Measurements from ENCODE around the gene POLR2L. TPM values are rescaled to one million over a fixed set of nuclear protein-coding genes. Genes with fewer than 3 reads are reported as not detected.
A peak's percentile ranks its signal among the peaks of the same experiment; 100 is the strongest.

Gene POLR2L
- total RNA-seq, 1 donor from 2014 or later: 81.5 TPM

GRCh38 chr11:855796-856195 is 13.5 kb upstream of the POLR2L start:
- no peak for DNase-seq (ENCODE audit: low spot score)
- no peak for ATAC-seq

DNA sequence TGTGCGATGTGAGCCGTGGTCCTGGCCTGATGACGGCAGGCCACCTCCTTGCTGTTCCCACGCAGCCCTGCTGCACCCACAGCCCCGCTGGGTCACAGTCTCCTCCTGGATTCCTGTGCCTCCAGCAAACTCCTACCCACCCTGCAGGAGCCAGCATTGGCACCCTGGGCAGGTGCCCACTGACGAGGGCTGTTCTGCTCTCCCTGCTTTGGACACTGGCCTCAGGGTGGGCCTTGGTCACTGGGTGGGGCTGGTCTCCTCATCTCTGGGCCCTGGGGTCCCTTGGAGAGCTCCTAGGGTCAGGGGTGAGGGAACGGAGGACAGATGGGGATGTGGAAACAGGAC is 13.0 kb upstream of the POLR2L start:
- no peak for DNase-seq (ENCODE audit: low spot score)
- no peak for ATAC-seq

- ATAC-seq (no peak), DNase-seq (ENCODE audit: low spot score) (no peak)
Measured at GRCh38 chr11:854601-855329, 12.4 kb upstream of the POLR2L start.

DNA sequence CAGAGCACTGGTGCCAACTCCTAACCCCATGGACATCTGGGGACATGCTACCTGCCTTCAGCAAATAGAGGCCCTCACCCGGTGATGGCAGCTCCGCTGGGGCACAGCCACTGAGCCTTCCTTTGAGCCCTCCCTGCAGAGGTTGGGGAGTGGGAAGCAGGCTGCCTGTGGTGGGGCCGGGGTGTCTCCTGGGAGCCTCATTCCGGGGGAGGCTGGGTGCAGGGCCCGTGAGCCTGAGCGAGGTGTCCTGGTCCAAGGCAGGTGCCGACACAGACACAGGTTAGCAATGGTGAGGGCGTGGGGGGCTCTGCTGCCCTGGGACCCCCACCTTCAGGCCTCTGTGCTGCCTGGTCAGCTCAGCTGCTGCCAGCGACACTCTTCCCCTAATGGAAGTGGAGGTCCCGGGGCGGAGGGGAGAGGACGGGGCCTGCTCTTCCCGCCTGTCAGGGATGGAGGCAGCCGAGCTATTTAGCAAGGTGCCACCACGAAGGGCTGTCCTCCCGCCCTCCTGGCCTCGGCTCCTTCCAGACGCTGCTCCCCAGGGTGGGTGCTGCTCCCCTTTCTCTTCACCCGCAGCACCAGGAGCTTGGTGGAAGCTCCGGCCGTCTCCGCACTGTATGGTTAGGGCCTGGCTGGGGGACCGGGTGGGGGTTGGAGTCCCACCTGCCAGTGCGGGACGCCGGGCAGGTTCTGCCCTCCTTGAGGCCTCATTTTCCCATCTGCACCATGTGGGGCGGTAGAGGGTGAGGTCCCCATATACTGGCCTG is 11.5 kb upstream of the POLR2L start:
- no peak for DNase-seq (ENCODE audit: low spot score)
- no peak for ATAC-seq

DNA sequence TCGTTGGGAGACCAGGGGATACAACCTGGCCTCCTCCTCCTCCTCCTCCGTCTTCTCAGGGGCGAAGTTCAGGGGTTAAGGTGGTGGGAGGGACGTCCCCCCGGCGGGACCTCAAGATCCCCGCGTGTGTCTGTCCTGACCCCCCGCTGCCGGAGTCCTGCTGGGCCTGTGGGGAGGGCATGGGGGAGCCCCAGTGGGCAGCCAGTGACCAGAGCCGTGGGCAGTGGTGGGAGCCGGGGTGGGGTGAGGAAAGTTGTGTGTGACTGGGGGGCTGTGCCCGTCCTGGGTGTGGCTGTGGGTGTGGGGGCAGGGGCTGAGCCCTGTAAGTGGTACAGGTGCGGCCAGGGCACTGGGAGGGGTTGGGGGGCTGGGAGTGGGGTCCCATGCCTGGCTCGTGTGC is 10.4 kb upstream of the POLR2L start:
- ATAC-seq (no peak), DNase-seq (ENCODE audit: low spot score) (no peak)

DNA sequence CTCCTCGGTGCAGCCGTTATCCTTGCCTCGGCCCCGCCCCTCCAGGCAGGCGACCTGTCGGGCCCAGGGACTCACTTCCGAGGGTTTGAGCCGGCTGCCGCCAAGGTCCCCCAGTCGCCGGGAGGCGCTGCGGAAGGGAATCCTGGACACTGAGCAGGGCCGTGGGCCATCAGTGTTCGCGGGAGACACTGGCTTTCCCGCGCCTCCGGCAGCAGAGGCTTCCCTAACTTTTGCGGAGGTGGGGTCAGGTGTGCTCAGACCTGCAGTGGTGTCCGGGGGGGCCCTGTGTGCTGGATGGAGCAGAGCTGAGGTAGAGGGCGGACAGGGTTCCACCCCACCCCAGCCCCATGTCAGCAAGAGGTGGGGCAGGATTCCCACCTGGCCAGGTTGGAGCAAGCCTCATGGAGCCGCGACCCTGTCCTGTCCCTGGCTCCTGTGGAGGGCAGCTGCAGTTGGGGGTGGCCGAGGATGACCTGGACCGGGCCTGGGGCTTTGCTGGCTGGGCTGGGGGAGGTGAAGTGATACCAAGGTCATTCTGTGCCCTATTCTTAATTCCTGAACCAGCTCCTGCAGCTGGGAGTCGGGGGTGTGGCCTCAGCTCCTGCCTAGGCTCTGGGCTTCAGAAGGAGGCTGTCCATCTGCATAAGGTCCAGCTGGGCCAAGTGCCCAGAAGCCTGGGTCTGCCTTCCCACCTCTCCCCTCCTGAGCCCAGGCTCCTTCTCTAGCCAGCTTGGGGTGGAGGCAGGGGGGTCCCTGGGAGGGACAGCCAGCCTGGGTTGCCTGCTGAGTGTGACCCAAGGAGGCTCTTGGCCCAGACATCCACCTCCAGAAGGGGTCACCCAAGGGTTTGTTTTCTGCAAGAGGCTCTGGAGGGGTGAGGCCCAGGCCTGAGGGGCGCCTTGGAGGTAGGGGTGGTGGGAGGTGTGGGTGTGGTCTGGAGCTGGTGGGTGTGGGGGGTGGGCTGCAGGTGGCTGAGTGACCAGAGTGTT is 8.7 kb upstream of the POLR2L start:
- DNase-seq (ENCODE audit: low spot score) (no peak), ATAC-seq (no peak)

DNA sequence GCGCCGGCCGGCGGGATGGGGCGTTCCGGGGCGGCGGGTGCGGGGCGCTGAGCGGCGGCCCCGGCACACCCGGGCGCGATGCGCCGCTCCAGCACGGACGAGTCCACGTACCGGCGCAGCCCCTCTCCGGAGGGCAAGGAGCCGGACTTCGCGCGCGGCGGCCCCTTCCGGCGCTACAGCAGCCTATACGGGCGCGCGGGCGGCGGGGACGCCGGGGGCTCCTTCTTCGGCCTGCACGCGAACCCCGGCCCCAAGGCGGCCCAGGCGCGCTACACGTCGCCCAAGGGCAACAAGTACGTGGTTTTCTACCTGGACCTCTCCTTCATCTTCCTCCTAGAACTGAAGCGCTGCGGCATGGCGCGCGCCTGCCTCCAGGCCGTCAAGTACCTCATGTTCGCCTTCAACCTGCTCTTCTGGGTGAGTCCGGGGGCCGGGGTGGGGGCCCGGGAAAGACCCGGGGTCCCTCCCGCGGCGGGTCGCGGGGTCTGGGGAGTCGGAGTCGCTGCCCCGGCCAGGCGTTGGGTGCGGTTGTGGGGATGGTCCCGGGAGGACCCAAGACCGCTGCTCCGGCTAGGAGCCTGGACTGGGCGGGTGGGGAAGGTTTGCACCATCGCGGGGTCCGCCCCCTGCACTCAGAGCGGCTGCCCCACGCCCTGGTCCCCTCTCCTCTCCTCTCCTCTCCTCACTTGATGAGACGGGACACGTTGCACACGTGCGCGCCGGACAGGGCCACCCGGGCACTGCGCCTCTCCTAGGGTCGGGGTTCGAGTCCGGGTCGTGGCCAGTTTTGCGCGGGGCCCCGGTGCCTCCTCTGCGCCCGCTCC is 7.8 kb upstream of the POLR2L start:
- no peak for DNase-seq (ENCODE audit: low spot score)
- no peak for ATAC-seq

- DNase-seq (ENCODE audit: low spot score) (no peak), ATAC-seq (no peak)
Measured at GRCh38 chr11:849104-849824, 6.9 kb upstream of the POLR2L start.

- DNase-seq (ENCODE audit: low spot score): no peak
Measured at GRCh38 chr11:848380-848931, 6.1 kb upstream of the POLR2L start.

DNA sequence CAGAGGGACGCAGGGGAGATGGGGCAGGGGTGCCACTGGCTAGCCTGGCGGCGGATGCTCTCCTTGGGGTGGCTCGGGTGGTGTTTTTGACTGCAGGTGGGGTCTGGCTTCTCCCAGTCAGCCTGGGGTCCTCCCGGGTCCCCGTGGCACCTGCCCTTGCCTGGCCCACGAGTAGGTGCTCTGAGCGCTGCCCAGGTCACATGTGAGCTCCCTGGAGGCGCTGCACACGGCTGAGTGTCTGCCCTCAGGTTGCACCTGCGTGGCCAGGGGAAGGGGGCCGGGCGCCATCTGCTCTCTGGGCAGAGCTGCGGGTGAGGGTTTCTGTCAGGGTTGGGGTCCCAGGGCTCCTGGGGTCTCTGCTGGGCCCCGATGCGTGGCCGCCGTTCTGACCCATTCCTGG is 5.5 kb upstream of the POLR2L start:
- DNase-seq (ENCODE audit: low spot score) (no peak), ATAC-seq (no peak)

More at GRCh38 chr11:848380-848931, 6.1 kb upstream of the POLR2L start:
- peak; percentile 48 for ATAC-seq

DNA sequence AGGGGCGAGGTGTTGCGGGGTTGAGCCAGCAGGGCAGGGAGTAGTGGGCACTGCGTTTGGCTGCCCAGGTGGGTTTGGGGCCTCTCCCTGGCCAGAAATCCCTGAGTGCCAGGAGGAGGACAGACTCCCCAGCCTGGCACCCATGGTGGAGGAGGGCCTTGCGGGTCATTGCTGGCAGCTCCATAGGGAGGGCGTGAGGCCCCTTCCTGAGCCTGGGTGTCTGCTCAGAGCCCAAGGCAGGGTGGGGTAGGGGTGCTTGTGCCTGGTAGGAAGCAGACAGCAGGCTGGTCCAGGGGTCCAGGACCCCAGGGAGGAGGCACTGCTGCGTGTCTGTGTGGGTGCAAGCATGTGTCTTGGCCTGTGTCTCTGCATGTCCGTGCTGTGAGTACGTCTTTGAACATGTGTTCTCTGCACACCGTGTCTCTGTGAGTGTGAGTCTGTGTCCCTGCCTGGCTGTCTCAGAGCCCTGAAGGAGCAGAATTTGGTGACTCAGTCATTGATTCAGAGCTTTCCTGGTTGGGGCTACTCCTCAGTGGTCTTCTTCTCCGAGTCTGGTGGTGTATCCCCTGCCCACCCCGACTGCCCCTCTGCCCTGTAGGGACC is 4.3 kb upstream of the POLR2L start:
- no peak for DNase-seq (ENCODE audit: low spot score)
- no peak for ATAC-seq

DNA sequence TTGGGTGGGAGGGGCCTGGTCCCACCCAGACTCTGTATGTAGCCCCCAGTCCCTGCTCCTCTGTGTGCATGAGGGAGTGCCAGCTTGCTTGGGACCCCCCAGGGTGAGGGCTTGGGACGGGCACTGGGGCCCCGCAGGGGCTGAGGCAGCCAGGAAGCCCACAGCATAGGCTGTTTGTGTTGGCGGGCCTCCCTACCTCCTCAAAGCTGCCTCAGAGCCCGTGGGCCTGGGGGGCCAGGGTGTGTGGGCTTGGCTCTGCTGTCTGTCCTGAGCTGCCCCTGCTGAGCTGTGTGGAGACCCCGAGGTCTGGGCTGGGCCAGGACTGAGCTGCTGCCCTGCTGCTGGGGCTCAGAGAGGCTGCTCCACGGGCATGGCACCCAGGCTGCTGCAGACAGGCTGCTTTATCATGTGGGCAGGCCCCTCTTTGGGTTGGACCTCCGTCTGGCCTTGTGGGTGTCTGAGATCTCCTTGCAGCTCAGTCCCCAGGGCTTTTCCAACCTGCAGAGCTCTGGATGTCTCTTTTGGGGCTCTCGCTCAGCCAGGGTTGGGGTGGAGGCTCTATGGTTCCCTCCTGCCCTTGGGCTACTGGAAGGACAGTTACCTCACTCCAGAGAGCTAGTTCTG is 3.7 kb upstream of the POLR2L start:
- ATAC-seq (no peak), DNase-seq (ENCODE audit: low spot score) (no peak)

- ATAC-seq: peak; percentile 29
Measured at GRCh38 chr11:844693-845644, 2.6 kb upstream of the POLR2L start.

GRCh38 chr11:843818-844692 is 1.7 kb upstream of the POLR2L start:
- DNase-seq (ENCODE audit: low spot score) (peak; percentile 87), ATAC-seq (peak; percentile 33)

More at GRCh38 chr11:844693-845644, 2.6 kb upstream of the POLR2L start:
- DNase-seq (ENCODE audit: low spot score): peak; percentile 86

DNA sequence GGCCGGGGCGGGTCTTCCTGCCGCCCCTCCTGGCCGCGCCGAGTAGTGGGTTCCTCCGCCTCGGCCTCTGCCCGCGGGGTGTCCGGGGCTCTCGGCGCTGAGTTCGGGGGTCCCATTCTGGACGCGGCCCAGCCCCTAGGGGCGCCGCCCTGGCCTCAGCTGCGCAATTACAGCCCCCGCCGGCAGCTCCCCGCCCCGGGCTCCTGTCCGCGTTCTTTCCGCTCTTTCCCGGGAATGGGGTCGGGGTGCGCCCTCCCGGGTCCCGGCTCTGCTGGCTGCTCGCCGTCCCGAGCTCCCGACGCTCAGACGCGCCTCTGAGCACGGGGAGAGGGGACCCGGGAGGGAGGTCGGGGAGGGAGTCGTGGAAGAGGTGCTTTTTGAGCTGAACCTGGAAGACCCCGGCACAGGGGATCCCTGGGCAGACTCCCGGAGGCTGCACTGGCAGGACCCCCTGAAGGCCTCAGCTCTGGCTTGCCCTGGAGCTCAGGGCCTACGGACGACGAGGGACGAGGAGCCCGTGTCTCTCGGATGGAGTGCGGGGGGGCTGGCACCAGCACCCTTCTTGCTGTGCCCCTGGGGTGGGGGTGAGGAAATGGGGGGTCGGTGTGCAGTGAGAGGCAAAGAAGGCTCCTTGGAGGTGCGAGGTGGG is 881 bp upstream of the POLR2L start:
- ATAC-seq (peak; percentile 0), DNase-seq (ENCODE audit: low spot score) (no peak)

GRCh38 chr11:841981-842369 is 354 bp downstream of the POLR2L start:
- ATAC-seq (peak; percentile 18), DNase-seq (ENCODE audit: low spot score) (no peak)

Measured in left lobe of liver (tissue), 2 donors.